G401.6 (cell line): Measurements from ENCODE around the gene PDE3A.

Source experiments
- FAIRE-seq: peaks from 2 replicates; lab custom pipeline; 2012; peaks lifted over from hg19 to GRCh38; lab: Jason Lieb, UNC

Gene PDE3A

DNA sequence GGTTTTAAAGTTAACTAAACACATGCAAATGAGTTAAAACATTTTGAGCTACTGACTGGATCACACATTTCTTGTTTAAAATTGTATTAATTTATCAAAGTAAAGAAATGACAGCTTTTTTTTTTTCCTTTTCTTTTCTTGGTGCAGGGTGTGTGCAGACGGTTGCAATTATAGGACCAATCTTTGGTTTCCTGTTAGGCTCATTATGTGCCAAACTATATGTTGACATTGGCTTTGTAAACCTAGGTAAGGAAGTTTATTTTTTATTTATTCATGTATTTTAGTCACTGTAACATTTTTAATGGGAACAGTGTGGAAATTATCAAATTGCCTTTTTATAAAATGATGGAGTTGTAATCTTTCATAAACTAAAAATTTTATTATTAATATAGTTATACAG is 348.6 kb downstream of the PDE3A start:
- no peak for FAIRE-seq

GRCh38 chr12:20718294-20718693 is 350.0 kb downstream of the PDE3A start:
- FAIRE-seq = no peak

GRCh38 chr12:20722142-20722541 is 353.8 kb downstream of the PDE3A start:
- FAIRE-seq = no peak

DNA sequence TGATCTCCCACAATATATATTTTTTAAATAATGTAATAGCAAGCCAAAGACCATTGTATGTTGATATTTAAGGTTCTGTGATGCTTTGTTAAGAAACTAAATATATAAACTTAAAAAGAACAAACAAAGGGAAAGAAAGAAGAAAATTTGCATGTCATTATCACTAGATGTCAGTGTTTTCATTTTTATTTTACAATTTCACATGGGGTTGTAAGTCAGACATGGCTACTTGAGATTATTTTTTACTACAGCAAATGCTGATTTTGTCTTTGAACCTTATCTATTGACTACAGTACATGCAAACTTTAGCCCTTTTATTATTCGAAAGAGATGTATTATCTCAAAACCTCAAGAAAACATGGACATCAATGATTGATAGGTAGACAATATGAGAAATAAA is 362.9 kb downstream of the PDE3A start:
- no peak for FAIRE-seq
